Neutrophil (primary cell): ENCODE results near the gene SH3BP5L.

Experiments
- H3K27ac ChIP-seq: fragments of 200-600 bp; sonication (generic); 2 replicates; pipeline ENCODE4 v1.5.1; 2016; ENCODE audit warnings: mild to moderate bottlenecking, moderate library complexity
- H3K27me3 ChIP-seq: fragments of 200-600 bp; sonication (generic); 2 replicates; pipeline ENCODE4 v1.6.0; 2016; ENCODE audit warnings: mild to moderate bottlenecking
- H3K36me3 ChIP-seq: fragments of 200-600 bp; sonication (generic); 2 replicates; pipeline ENCODE4 v1.5.1; 2017
- H3K4me1 ChIP-seq, 2 experiments: fragments of 200-600 bp in 1 of 2; sonication (generic) in 1 of 2; 1 replicate in 1 of 2; 2 replicates in 1 of 2; pipeline versions ENCODE4 v1.5.1 to v1.6.1; 2013 to 2016; ENCODE audit warnings: low read depth in 1 of 2, low read length in 1 of 2, mild to moderate bottlenecking in 1 of 2, moderate library complexity in 1 of 2; ENCODE audit not compliant: control insufficient read depth in 1 of 2, insufficient read depth in 1 of 2
- H3K4me3 ChIP-seq, 2 experiments: fragments of 200-600 bp in 1 of 2; sonication (generic) in 1 of 2; 1 replicate in 1 of 2; 2 replicates in 1 of 2; pipeline ENCODE4 v1.5.1; 2013 to 2016; ENCODE audit warnings: low read depth in 1 of 2, low read length in 1 of 2, mild to moderate bottlenecking in 1 of 2, moderate library complexity in 1 of 2
- H3K9me3 ChIP-seq: fragments of 200-600 bp; sonication (generic); 2 replicates; pipeline ENCODE4 v1.5.1; 2016
- CTCF ChIP-seq: fragments of 200-600 bp; sonication (generic); IDR thresholded peaks from 2 replicates; pipeline ENCODE4 v1.5.1; 2016; ENCODE audit warnings: antibody characterized with exemption

SH3BP5L gene

DNA sequence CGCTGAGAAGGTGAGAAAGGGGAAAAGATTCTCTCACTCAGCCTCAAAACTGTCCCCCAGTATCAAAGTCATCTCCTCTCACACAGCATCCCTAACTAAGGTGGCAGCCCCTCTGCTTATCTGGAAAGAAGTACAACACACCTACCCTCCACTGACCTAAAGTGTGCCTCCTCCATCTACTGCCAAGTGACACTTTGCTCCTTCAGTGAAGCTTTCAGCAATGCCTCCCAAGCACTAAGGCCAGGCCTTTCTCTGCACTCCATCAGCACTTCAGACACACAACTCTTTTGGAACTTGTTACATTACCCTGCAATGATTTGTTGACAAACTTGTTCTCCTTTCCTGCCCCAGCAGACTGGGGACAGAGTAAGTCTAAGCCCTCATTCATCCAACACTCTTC lies 1.4 kb downstream of the SH3BP5L start:
- H3K9me3 ChIP-seq = no peaks in the 10 kb centered on the region
- no peaks in the 10 kb centered on the region for H3K27me3 ChIP-seq
- peaks cover 27% of the 10 kb centered on the region for H3K36me3 ChIP-seq
- peaks cover 78 to 86% of the 10 kb centered on the region in 2 experiments for H3K4me1 ChIP-seq
- peak overlapping the region; percentile 99 for H3K27ac ChIP-seq
- TF ChIP-seq CTCF = no peak
- peak overlapping the region; percentile 94 to 100 for H3K4me3 ChIP-seq

DNA sequence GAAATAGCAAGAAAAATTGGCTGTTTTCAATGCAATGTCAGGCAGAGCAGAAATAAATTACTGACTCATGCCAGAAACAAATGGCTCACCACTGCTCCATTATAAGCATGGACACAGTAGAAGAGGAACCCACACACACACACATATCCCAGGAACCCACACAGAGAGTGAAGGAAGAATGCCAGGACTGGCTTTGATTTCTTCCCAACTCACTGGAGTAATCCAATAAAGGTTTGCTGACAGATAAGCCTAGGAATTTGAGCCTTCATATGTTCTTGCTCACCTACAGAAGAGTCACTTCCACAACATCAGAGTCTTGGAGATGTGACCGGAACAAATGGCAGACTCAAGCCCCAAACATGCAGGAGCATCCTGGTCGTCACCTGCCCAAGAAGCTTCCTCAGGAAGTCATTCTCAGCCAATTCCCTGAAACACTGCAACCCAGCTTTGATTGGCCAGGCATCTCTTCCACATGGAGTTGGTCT lies 2.2 kb downstream of the SH3BP5L start:
- Histone ChIP-seq H3K27ac (peak overlapping the region; percentile 99), H3K4me1 (peaks cover 81 to 86% of the 10 kb centered on the region in 2 experiments), H3K36me3 (peaks cover 27% of the 10 kb centered on the region), H3K4me3 (peak overlapping the region; percentile 94 to 100), H3K27me3 (no peaks in the 10 kb centered on the region), H3K9me3 (no peaks in the 10 kb centered on the region)
- TF ChIP-seq CTCF = no peak

DNA sequence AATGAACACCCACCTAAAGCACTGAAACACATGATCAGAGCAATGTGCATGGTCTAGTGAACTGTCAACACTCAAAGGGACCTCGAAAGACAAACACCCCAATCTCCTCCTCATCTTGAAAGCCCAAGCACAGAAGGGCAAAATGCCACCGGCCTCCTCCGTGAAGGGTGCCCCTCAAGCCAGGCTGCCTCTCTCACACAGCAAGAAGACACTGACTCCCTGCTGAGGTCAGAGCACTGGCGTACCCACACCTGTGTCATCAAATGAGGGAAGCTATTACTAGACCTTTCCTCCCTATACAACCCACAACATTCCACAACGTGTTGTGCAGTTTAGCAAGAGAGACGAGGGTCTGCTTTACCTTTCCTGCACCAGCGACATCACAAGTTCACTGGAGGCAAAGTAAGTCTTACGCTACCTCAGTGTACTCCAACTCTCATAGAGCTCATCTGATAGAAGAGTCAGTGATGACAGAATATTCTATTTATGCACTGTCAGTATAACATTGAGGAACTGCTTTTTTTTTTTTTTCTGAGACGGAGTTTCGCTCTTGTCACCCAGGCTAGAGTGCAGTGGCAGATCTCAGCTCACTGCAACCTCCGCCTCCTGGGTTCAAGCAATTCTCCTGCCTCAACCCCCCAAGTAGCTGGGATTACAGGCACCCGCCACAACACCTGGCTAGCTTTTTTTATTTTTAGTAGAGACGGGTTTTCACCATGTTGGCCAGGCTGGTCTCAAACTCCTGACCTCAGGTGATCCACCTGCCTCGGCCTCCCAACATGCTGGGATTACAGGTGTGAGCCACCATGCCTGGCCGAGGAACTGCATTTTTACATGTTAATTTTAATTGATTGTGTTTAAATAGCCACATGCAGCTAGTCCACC lies 3.3 kb downstream of the SH3BP5L start:
- peak overlapping the region; percentile 99 for H3K27ac ChIP-seq
- H3K27me3 ChIP-seq = no peaks in the 10 kb centered on the region
- no peaks in the 10 kb centered on the region for H3K9me3 ChIP-seq
- H3K4me3 ChIP-seq = peak overlapping the region; percentile 94 to 100
- peaks cover 88 to 89% of the 10 kb centered on the region in 2 experiments for H3K4me1 ChIP-seq
- no peak for TF ChIP-seq CTCF
- H3K36me3 ChIP-seq = peaks cover 27% of the 10 kb centered on the region

DNA sequence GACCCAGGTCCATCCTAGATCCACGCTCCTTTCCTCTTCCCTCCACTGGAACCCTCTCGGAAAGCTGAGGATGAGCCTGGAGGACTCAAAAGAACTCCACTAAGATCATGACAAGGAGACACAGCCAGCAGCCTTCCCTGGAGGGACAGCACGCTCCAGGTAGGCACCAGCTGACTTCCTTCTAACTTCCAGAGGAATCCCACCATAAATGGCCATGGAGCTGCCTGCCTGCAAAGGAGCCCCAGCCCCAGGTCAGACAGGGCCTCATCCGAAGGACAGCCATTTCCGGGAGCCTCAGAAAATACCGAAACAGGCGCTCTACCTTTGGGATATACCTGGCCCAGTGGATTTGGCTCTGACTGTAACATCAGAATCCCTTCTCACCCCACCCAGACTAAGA lies 4.1 kb downstream of the SH3BP5L start:
- peak overlapping the region; percentile 99 for H3K27ac ChIP-seq
- TF ChIP-seq CTCF = no peak
- peaks cover 88 to 89% of the 10 kb centered on the region in 2 experiments for H3K4me1 ChIP-seq
- peaks cover 27% of the 10 kb centered on the region for H3K36me3 ChIP-seq
- no peaks in the 10 kb centered on the region for H3K9me3 ChIP-seq
- H3K27me3 ChIP-seq = no peaks in the 10 kb centered on the region
- H3K4me3 ChIP-seq = peak overlapping the region; percentile 94 to 100

- Histone ChIP-seq H3K27me3 (no peaks in the 10 kb centered on the region), H3K4me3 (peak overlapping the region; percentile 94 to 100), H3K4me1 (peaks cover 92 to 93% of the 10 kb centered on the region in 2 experiments), H3K36me3 (peaks cover 30% of the 10 kb centered on the region), H3K9me3 (no peaks in the 10 kb centered on the region), H3K27ac (peak overlapping the region; percentile 99)
- TF ChIP-seq CTCF = no peak
Observed at GRCh38 chr1:248821101-248821500, 4.6 kb downstream of the SH3BP5L start.
